ENCODE data around the gene JSRP1.

JSRP1 gene

GRCh38 chr19:2249880-2250765 lies 6.1 kb downstream of the JSRP1 start:
- in situ Hi-C loops (cut with HindIII; ENCODE audit: low pct_ligation_motif_present, low pct_unique_long_range_greater_than_20kb, low sequenced_read_pairs) = loop anchor here (25.0 kb wide), 1 partner anchor 162 kb away; no protein-coding TSS in a partner anchor
- no peak for DNase-seq

- in situ Hi-C loops (cut with HindIII; ENCODE audit: low pct_ligation_motif_present, low pct_unique_long_range_greater_than_20kb, low sequenced_read_pairs) = loop anchor here (25.0 kb wide), 1 partner anchor 163 kb away; no protein-coding TSS in a partner anchor
- DNase-seq = no peak
These were observed 7.0 kb downstream of the JSRP1 start, which contains the start of gene AMH for GRCh38 chr19:2249010-2249866. Gene AMH (plus strand): TSS chr19:2249323. CDS start chr19:2249333, 10 bp downstream.

GRCh38 chr19:2248136-2249009 lies 7.8 kb downstream of the JSRP1 start:
- in situ Hi-C loops (cut with HindIII; ENCODE audit: low pct_ligation_motif_present, low pct_unique_long_range_greater_than_20kb, low sequenced_read_pairs) = loop anchor here (25.0 kb wide), 1 partner anchor 164 kb away; no protein-coding TSS in a partner anchor
- DNase-seq = no peak

- in situ Hi-C loops (cut with HindIII; ENCODE audit: low pct_ligation_motif_present, low pct_unique_long_range_greater_than_20kb, low sequenced_read_pairs) = loop anchor here (25.0 kb wide), 1 partner anchor 165 kb away; no protein-coding TSS in a partner anchor
- DNase-seq = no peak
These were observed 8.7 kb downstream of the JSRP1 start for GRCh38 chr19:2247433-2248101.

GRCh38 chr19:2246801-2247361 lies 9.3 kb downstream of the JSRP1 start:
- peak; percentile 60 for DNase-seq
- in situ Hi-C loops (cut with HindIII; ENCODE audit: low pct_ligation_motif_present, low pct_unique_long_range_greater_than_20kb, low sequenced_read_pairs) = loop anchor here (25.0 kb wide), 1 partner anchor 165 kb away; no protein-coding TSS in a partner anchor

GRCh38 chr19:2246014-2246620 lies 10.1 kb downstream of the JSRP1 start:
- in situ Hi-C loops (cut with HindIII; ENCODE audit: low pct_ligation_motif_present, low pct_unique_long_range_greater_than_20kb, low sequenced_read_pairs) = loop anchor here (25.0 kb wide), 1 partner anchor 166 kb away; no protein-coding TSS in a partner anchor
- no peak for DNase-seq

GRCh38 chr19:2245273-2245672 lies 10.9 kb downstream of the JSRP1 start:
- in situ Hi-C loops (cut with HindIII; ENCODE audit: low pct_ligation_motif_present, low pct_unique_long_range_greater_than_20kb, low sequenced_read_pairs) = loop anchor here (25.0 kb wide), 1 partner anchor 167 kb away; no protein-coding TSS in a partner anchor

GRCh38 chr19:2244486-2244885 lies 11.7 kb downstream of the JSRP1 start:
- no peak for DNase-seq
- in situ Hi-C loops (cut with HindIII; ENCODE audit: low pct_ligation_motif_present, low pct_unique_long_range_greater_than_20kb, low sequenced_read_pairs) = loop anchor here (25.0 kb wide), 1 partner anchor 168 kb away; no protein-coding TSS in a partner anchor

More at GRCh38 chr19:2245273-2245672, 10.9 kb downstream of the JSRP1 start:
- no peak for DNase-seq

GRCh38 chr19:2244125-2244411 lies 12.1 kb downstream of the JSRP1 start:
- in situ Hi-C loops (cut with HindIII; ENCODE audit: low pct_ligation_motif_present, low pct_unique_long_range_greater_than_20kb, low sequenced_read_pairs) = loop anchor here (25.0 kb wide), 1 partner anchor 168 kb away; no protein-coding TSS in a partner anchor
- no peak for DNase-seq

- DNase-seq = no peak
- in situ Hi-C loops (cut with HindIII; ENCODE audit: low pct_ligation_motif_present, low pct_unique_long_range_greater_than_20kb, low sequenced_read_pairs) = loop anchor here (25.0 kb wide), 1 partner anchor 169 kb away; no protein-coding TSS in a partner anchor
These were observed 12.7 kb downstream of the JSRP1 start for GRCh38 chr19:2243274-2244124.

- in situ Hi-C loops (cut with HindIII; ENCODE audit: low pct_ligation_motif_present, low pct_unique_long_range_greater_than_20kb, low sequenced_read_pairs) = loop anchor here (25.0 kb wide), 1 partner anchor 169 kb away; no protein-coding TSS in a partner anchor
- no peak for DNase-seq
These were observed 13.4 kb downstream of the JSRP1 start for GRCh38 chr19:2242816-2243215.

GRCh38 chr19:2242092-2242537 lies 14.1 kb downstream of the JSRP1 start:
- in situ Hi-C loops (cut with HindIII; ENCODE audit: low pct_ligation_motif_present, low pct_unique_long_range_greater_than_20kb, low sequenced_read_pairs) = loop anchor here (25.0 kb wide), 1 partner anchor 170 kb away; no protein-coding TSS in a partner anchor
- DNase-seq = no peak

GRCh38 chr19:2240881-2241760 lies 15.1 kb downstream of the JSRP1 start:
- DNase-seq = no peak
- in situ Hi-C loops (cut with HindIII; ENCODE audit: low pct_ligation_motif_present, low pct_unique_long_range_greater_than_20kb, low sequenced_read_pairs) = loop anchor here (25.0 kb wide), 1 partner anchor 171 kb away; no protein-coding TSS in a partner anchor

Measured in ACHN (cell line).